PC-9 (cell line): Measurements from ENCODE around the gene TRAF1.

Experiments
- CTCF ChIP-seq: fragments of 200-600 bp; sonication (generic); conservative IDR thresholded peaks from 2 replicates; pipeline ENCODE4 v1.6.1; 2017; ENCODE audit warnings: mixed run types, antibody characterized with exemption, mild to moderate bottlenecking, moderate library complexity
- EZH2 ChIP-seq: fragments of 200-600 bp; sonication (generic); IDR thresholded peaks from 2 replicates; pipeline ENCODE4 v1.8.0; 2017; ENCODE audit warnings: antibody characterized with exemption, low read depth

- no peak for TF ChIP-seq CTCF
- TF ChIP-seq EZH2: no peak
Observed at GRCh38 chr9:120905315-120906164, 21.1 kb downstream of the TRAF1 start.
